Keratinocyte (primary cell): ENCODE data around the gene RASGEF1C. TPM values are rescaled to one million over a fixed set of nuclear protein-coding genes. Genes with fewer than 3 reads are reported as not detected.

Experiments used
- DNase-seq: peaks from one replicate; pipeline ENCODE4 v3.0.0-alpha.2; 2011; ENCODE audit warnings: low read depth, missing footprints, low spot score
- FAIRE-seq: peaks from 2 replicates; lab custom pipeline; 2011; peaks lifted over from hg19 to GRCh38; lab: Jason Lieb, UNC
- H2AFZ ChIP-seq: 2 replicates; pipeline ENCODE4 v1.6.0; 2012; ENCODE audit warnings: low read length, control low read depth, inconsistent platforms; ENCODE audit not compliant: control insufficient read depth
- H3K27ac ChIP-seq: 2 replicates; pipeline ENCODE4 v1.5.1; 2011; ENCODE audit warnings: low read length; ENCODE audit not compliant: control insufficient read depth, insufficient read depth
- H3K27me3 ChIP-seq: 3 replicates; pipeline ENCODE4 v1.6.0; 2011; ENCODE audit warnings: low read length; ENCODE audit not compliant: control insufficient read depth, insufficient read depth; ENCODE audit errors: extremely low read depth
- H3K36me3 ChIP-seq, 2 experiments: 2 replicates in 1 of 2; 3 replicates in 1 of 2; pipeline ENCODE4 v1.5.1; 2011; ENCODE audit warnings: low read length in 2 of 2, mild to moderate bottlenecking in 1 of 2; ENCODE audit not compliant: control insufficient read depth in 2 of 2, insufficient read depth in 2 of 2; ENCODE audit errors: extremely low read depth in 1 of 2
- H3K4me1 ChIP-seq: 3 replicates; pipeline ENCODE4 v1.5.1; 2011; ENCODE audit warnings: low read length; ENCODE audit not compliant: control insufficient read depth, insufficient read depth; ENCODE audit errors: extremely low read depth
- H3K4me2 ChIP-seq: 3 replicates; pipeline ENCODE4 v1.6.0; 2011; ENCODE audit warnings: low read depth, low read length; ENCODE audit not compliant: control insufficient read depth, insufficient read depth; ENCODE audit errors: extremely low read depth
- H3K4me3 ChIP-seq, 3 experiments: fragments of 200-600 bp in 1 of 3; sonication (generic) in 1 of 3; 2 replicates in 2 of 3; 3 replicates in 1 of 3; pipeline ENCODE4 v1.5.1; 2011 to 2016; ENCODE audit warnings: low read length in 3 of 3, mild to moderate bottlenecking in 3 of 3, control low read depth in 2 of 3, inconsistent platforms in 1 of 3, low read depth in 1 of 3, mixed read lengths in 1 of 3, mixed run types in 1 of 3, moderate library complexity in 1 of 3; ENCODE audit not compliant: control insufficient read depth in 2 of 3, insufficient read depth in 2 of 3; ENCODE audit errors: extremely low read depth in 1 of 3
- H3K79me2 ChIP-seq: 2 replicates; pipeline ENCODE4 v1.6.0; 2012; ENCODE audit warnings: low read length; ENCODE audit not compliant: control insufficient read depth, insufficient read depth
- H3K9ac ChIP-seq: 3 replicates; pipeline ENCODE4 v1.6.0; 2011; ENCODE audit warnings: low read length; ENCODE audit not compliant: control insufficient read depth, insufficient read depth; ENCODE audit errors: extremely low read depth
- H3K9me1 ChIP-seq: 3 replicates; pipeline ENCODE4 v1.6.0; 2011; ENCODE audit warnings: low read length; ENCODE audit not compliant: control insufficient read depth, insufficient read depth; ENCODE audit errors: extremely low read depth
- H3K9me3 ChIP-seq: 2 replicates; pipeline ENCODE4 v1.5.1; 2012; ENCODE audit warnings: low read depth, low read length; ENCODE audit not compliant: control insufficient read depth
- H4K20me1 ChIP-seq: 3 replicates; pipeline ENCODE4 v1.6.0; 2011; ENCODE audit warnings: low read length; ENCODE audit not compliant: control insufficient read depth, insufficient read depth; ENCODE audit errors: extremely low read depth
- EZH2 ChIP-seq: IDR thresholded peaks from one replicate; pipeline ENCODE4 v1.6.1; 2012; ENCODE audit warnings: inconsistent platforms, mild to moderate bottlenecking, low read length, moderate library complexity
- dilution Hi-C: fragments of 300-500 bp; cut with MboI; formaldehyde crosslinking; loops from one replicate; pipeline ENCODE4 v1.7.0; 2020; ENCODE audit warnings: low sequenced_read_pairs; ENCODE audit not compliant: extremely low pct_ligation_motif_present
- polyA plus RNA-seq, 5 experiments: library from polyadenylated mRNA; depleted of rRNA in 3 of 5; stranded (reverse) in 3 of 5; stranded (forward) in 1 of 5; unstranded in 1 of 5; fragments of >200 nt; gene quantifications; 1 replicate in 1 of 5; 2 replicates in 3 of 5; 3 replicates in 1 of 5; pipeline versions ENCODE4 v1.2.1 to v1.2.3, GENCODE V29; 2011 to 2012; ENCODE audit warnings: missing spikeins in 2 of 5, low read depth in 1 of 5, low replicate concordance in 1 of 5
- TF ChIP-seq, protein P1 (sequence below), 3 experiments: IDR thresholded peaks in 1 of 3; conservative IDR thresholded peaks in 1 of 3; optimal IDR thresholded peaks in 1 of 3; 2 replicates in 2 of 3; 3 replicates in 1 of 3; pipeline versions ENCODE3 to v1.5.1; 2011; ENCODE audit warnings: low read length in 3 of 3, mild to moderate bottlenecking in 3 of 3, moderate library complexity in 2 of 3, control low read depth in 1 of 3, inconsistent platforms in 1 of 3; ENCODE audit not compliant: insufficient read depth in 2 of 3; ENCODE audit errors: extremely low read depth in 1 of 3

The RASGEF1C gene
- polyA plus RNA-seq, 1 donor (not counting 4 experiments of a cell fraction or from before 2014, with no cell fraction given) = not detected

DNA sequence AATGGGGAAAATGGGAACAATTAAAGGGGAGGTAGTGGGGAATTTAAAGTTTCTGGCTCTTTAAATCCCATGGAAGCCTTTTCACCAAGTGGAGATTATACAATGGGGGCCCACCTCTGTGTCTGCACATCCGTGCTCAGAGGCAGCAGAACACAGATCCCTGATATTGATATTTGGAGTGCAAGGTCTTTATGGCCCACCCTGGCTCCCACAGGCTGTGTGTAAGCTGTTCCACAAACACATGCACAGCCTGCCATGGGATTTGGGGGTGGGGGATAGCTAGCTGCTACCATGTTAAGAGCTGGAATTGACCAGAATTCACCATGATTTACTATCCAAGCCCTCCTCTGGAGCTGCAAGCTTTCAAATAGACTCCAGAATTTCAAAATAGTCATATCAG, 55.9 kb downstream of the RASGEF1C start:
- DNase-seq = no peak
- Histone ChIP-seq H4K20me1 (no peaks in the 10 kb centered on the region), H3K79me2 (no peaks in the 10 kb centered on the region), H3K4me2 (no peak overlapping the region), H3K9ac (no peak overlapping the region), H3K4me3 (no peak overlapping the region), H3K27me3 (no peaks in the 10 kb centered on the region), H3K9me3 (no peaks in the 10 kb centered on the region), H2AFZ (no peak overlapping the region), H3K36me3 (no peaks in the 10 kb centered on the region), H3K4me1 (no peaks in the 10 kb centered on the region), H3K27ac (no peak overlapping the region), H3K9me1 (no peaks in the 10 kb centered on the region)
- dilution Hi-C loops = no loop called here
- no peak for TF ChIP-seq EZH2
- TF ChIP-seq, protein P1, sequence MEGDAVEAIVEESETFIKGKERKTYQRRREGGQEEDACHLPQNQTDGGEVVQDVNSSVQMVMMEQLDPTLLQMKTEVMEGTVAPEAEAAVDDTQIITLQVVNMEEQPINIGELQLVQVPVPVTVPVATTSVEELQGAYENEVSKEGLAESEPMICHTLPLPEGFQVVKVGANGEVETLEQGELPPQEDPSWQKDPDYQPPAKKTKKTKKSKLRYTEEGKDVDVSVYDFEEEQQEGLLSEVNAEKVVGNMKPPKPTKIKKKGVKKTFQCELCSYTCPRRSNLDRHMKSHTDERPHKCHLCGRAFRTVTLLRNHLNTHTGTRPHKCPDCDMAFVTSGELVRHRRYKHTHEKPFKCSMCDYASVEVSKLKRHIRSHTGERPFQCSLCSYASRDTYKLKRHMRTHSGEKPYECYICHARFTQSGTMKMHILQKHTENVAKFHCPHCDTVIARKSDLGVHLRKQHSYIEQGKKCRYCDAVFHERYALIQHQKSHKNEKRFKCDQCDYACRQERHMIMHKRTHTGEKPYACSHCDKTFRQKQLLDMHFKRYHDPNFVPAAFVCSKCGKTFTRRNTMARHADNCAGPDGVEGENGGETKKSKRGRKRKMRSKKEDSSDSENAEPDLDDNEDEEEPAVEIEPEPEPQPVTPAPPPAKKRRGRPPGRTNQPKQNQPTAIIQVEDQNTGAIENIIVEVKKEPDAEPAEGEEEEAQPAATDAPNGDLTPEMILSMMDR (optimal IDR thresholded peaks at IDR 0.05 in 1 of 3, IDR thresholded peaks at IDR 0.05 in 1 of 3, conservative IDR thresholded peaks at IDR 0.05 in 1 of 3; ENCODE audit: extremely low read depth in 1 of 3, insufficient read depth in 2 of 3, low read length in 3 of 3) = no peak
- no peak for FAIRE-seq

DNA sequence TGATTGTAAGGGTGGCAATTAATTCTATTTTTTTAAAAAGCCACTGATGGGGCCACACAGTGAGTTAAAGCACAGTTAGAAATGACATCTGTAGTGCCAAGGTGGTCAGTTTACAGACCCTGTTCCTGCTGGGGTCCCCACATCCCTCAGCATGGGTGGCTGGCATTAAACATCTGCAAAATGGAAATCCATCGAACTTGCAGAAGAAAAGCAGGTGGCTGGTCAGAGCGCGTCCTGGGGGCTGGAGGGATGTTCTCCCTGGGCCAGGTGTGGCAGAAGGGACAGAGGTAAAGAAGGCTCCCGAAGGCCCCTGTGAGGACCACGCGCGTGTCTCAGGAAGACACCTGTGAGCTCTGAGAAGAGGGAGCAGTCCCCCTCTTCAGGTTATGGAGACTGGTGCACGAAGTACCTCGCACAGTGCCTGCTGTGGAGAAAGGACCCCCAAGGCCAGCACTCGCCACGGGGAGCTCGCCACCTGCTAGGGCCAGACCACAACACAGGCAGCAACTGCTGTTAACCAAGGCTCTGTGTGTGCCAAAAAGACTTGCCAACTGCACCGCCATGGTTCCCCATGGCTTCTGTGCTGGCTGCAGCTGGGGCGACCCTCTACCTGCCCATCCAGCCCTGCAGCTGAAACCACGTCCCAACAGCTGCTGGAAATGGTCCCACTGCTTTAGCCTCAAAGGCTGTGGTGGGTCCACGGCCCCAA, 65.2 kb downstream of the RASGEF1C start:
- Histone ChIP-seq H3K27ac (no peak overlapping the region), H3K9me3 (no peaks in the 10 kb centered on the region), H3K27me3 (no peaks in the 10 kb centered on the region), H3K4me2 (no peak overlapping the region), H2AFZ (no peak overlapping the region), H3K36me3 (no peaks in the 10 kb centered on the region), H3K9me1 (no peaks in the 10 kb centered on the region), H3K9ac (no peak overlapping the region), H3K4me1 (no peaks in the 10 kb centered on the region), H4K20me1 (no peaks in the 10 kb centered on the region), H3K79me2 (no peaks in the 10 kb centered on the region), H3K4me3 (no peak overlapping the region)
- FAIRE-seq (no peak), DNase-seq (no peak)
- TF ChIP-seq, protein P1 (optimal IDR thresholded peaks at IDR 0.05 in 1 of 3, IDR thresholded peaks at IDR 0.05 in 1 of 3, conservative IDR thresholded peaks at IDR 0.05 in 1 of 3; ENCODE audit: extremely low read depth in 1 of 3, insufficient read depth in 2 of 3, low read length in 3 of 3) = no peak
- TF ChIP-seq EZH2 = no peak
- dilution Hi-C loops = no loop called here
